H9 (cell line): ENCODE measurements around the gene CHRND. TPM values are rescaled to one million over a fixed set of nuclear protein-coding genes. Genes with fewer than 3 reads are reported as not detected.

Source experiments
- DNase-seq: peaks from one replicate; pipeline ENCODE4 v3.0.0-alpha.2; 2017
- H2AFZ ChIP-seq: one replicate; pipeline ENCODE4 v1.6.1; 2013; ENCODE audit warnings: mild to moderate bottlenecking, low read length, control low read depth, moderate library complexity
- H2AK5ac ChIP-seq: 2 replicates; pipeline ENCODE4 v1.6.1; 2013; ENCODE audit warnings: low read length, control low read depth, mixed read lengths; ENCODE audit not compliant: insufficient read length
- H2BK120ac ChIP-seq: one replicate; pipeline ENCODE4 v1.6.1; 2013; ENCODE audit warnings: low read depth, mild to moderate bottlenecking, low read length, control low read depth, inconsistent platforms; ENCODE audit not compliant: poor library complexity, severe bottlenecking
- H2BK12ac ChIP-seq: 2 replicates; pipeline ENCODE4 v1.6.1; 2013; ENCODE audit warnings: low read length, control low read depth, mixed read lengths, low read depth; ENCODE audit not compliant: insufficient read length
- H2BK15ac ChIP-seq: 2 replicates; pipeline ENCODE4 v1.6.1; 2013; ENCODE audit warnings: low read depth, low read length, control low read depth
- H2BK20ac ChIP-seq: one replicate; pipeline ENCODE4 v1.6.1; 2013; ENCODE audit warnings: low read depth, mild to moderate bottlenecking, low read length, control low read depth, inconsistent platforms; ENCODE audit not compliant: poor library complexity, severe bottlenecking
- H2BK5ac ChIP-seq: 2 replicates; pipeline ENCODE4 v1.6.1; 2013; ENCODE audit warnings: low read length, control low read depth, mixed read lengths; ENCODE audit not compliant: insufficient read length
- H3K14ac ChIP-seq: 2 replicates; pipeline ENCODE4 v1.6.1; 2013; ENCODE audit warnings: low read length, control low read depth; ENCODE audit not compliant: insufficient read depth
- H3K18ac ChIP-seq: 2 replicates; pipeline ENCODE4 v1.6.1; 2013; ENCODE audit warnings: low read depth, mild to moderate bottlenecking, mixed read lengths, low read length, control low read depth; ENCODE audit not compliant: insufficient read length
- H3K23ac ChIP-seq: 2 replicates; pipeline ENCODE4 v1.6.1; 2013; ENCODE audit warnings: low read length, control low read depth, mixed read lengths, low read depth; ENCODE audit not compliant: insufficient read length
- H3K23me2 ChIP-seq: 2 replicates; pipeline ENCODE4 v1.6.1; 2013; ENCODE audit warnings: low read depth, mild to moderate bottlenecking, mixed read lengths, low read length, control low read depth; ENCODE audit not compliant: insufficient read length, poor library complexity, severe bottlenecking
- H3K27ac ChIP-seq: 2 replicates; pipeline ENCODE4 v1.5.1; 2013; ENCODE audit warnings: low read length, control low read depth, mixed read lengths, low read depth; ENCODE audit not compliant: insufficient read length
- H3K27me3 ChIP-seq: 2 replicates; pipeline ENCODE4 v1.6.1; 2013; ENCODE audit warnings: low read length, control low read depth, inconsistent platforms; ENCODE audit not compliant: insufficient read depth
- H3K4ac ChIP-seq: 2 replicates; pipeline ENCODE4 v1.6.1; 2013; ENCODE audit warnings: low read depth, mild to moderate bottlenecking, control low read depth, inconsistent platforms, low read length, moderate library complexity
- H3K4me1 ChIP-seq: 2 replicates; pipeline ENCODE4 v1.6.1; 2013; ENCODE audit warnings: low read length, control low read depth, inconsistent platforms; ENCODE audit not compliant: insufficient read depth
- H3K4me2 ChIP-seq: 2 replicates; pipeline ENCODE4 v1.6.1; 2013; ENCODE audit warnings: low read length, control low read depth, mixed read lengths; ENCODE audit not compliant: insufficient read length, insufficient read depth
- H3K56ac ChIP-seq: 2 replicates; pipeline ENCODE4 v1.6.1; 2013; ENCODE audit warnings: low read depth, mild to moderate bottlenecking, mixed read lengths, low read length, control low read depth; ENCODE audit not compliant: insufficient read length
- H3K79me1 ChIP-seq: 2 replicates; pipeline ENCODE4 v1.6.1; 2013; ENCODE audit warnings: low read depth, mild to moderate bottlenecking, moderate library complexity, low read length, control low read depth, inconsistent platforms; ENCODE audit not compliant: insufficient read depth, poor library complexity, severe bottlenecking
- H3K79me2 ChIP-seq: 2 replicates; pipeline ENCODE4 v1.6.1; 2013; ENCODE audit warnings: low read length, control low read depth, inconsistent platforms; ENCODE audit not compliant: insufficient read depth
- H3K9ac ChIP-seq: 2 replicates; pipeline ENCODE4 v1.6.1; 2013; ENCODE audit warnings: low read length, control low read depth, mixed read lengths; ENCODE audit not compliant: insufficient read length; ENCODE audit errors: extremely low read depth
- H3K9me3 ChIP-seq: one replicate; pipeline ENCODE4 v1.6.1; 2013; ENCODE audit warnings: low read depth, low read length, inconsistent platforms; ENCODE audit not compliant: control insufficient read depth
- H3T11ph ChIP-seq: one replicate; pipeline ENCODE4 v1.6.1; 2013; ENCODE audit warnings: mild to moderate bottlenecking, low read length, control low read depth, inconsistent platforms
- H4K20me1 ChIP-seq: one replicate; pipeline ENCODE4 v1.6.1; 2013; ENCODE audit not compliant: control insufficient read depth, insufficient read length, insufficient read depth
- H4K5ac ChIP-seq: 2 replicates; pipeline ENCODE4 v1.6.1; 2013; ENCODE audit warnings: low read depth, mild to moderate bottlenecking, mixed read lengths, low read length, control low read depth; ENCODE audit not compliant: insufficient read length
- H4K8ac ChIP-seq: replicated peaks from 2 replicates; pipeline ENCODE4 v1.6.1; 2013; ENCODE audit warnings: low read length, control low read depth, mixed read lengths, low read depth; ENCODE audit not compliant: insufficient read length
- H4K91ac ChIP-seq: 2 replicates; pipeline ENCODE4 v1.6.1; 2013; ENCODE audit warnings: low read depth, mild to moderate bottlenecking, moderate library complexity, mixed read lengths, low read length, control low read depth; ENCODE audit not compliant: insufficient read length
- H3K27ac Mint-ChIP-seq, 3 experiments: 2 replicates in 2 of 3; 3 replicates in 1 of 3; pipeline ENCODE4 v1.8.0; 2020 to 2021; ENCODE audit warnings: mixed read lengths in 3 of 3, mild to moderate bottlenecking in 1 of 3, moderate library complexity in 1 of 3
- H3K27me3 Mint-ChIP-seq: 2 replicates; pipeline ENCODE4 v1.8.0; 2021; ENCODE audit warnings: low read depth, mild to moderate bottlenecking, moderate library complexity, mixed read lengths
- H3K36me3 Mint-ChIP-seq, 3 experiments: 2 replicates in 2 of 3; 3 replicates in 1 of 3; pipeline ENCODE4 v1.8.0; 2020 to 2021; ENCODE audit warnings: low read depth in 3 of 3, mixed read lengths in 3 of 3; ENCODE audit not compliant: insufficient read depth in 1 of 3
- H3K4me1 Mint-ChIP-seq, 2 experiments: 2 replicates each; pipeline ENCODE4 v1.8.0; 2020; ENCODE audit warnings: mixed read lengths in 2 of 2
- H3K4me3 Mint-ChIP-seq, 2 experiments: 2 replicates in 1 of 2; 3 replicates in 1 of 2; pipeline ENCODE4 v1.8.0; 2020 to 2021; ENCODE audit warnings: mild to moderate bottlenecking in 2 of 2, mixed read lengths in 2 of 2, moderate library complexity in 1 of 2
- H3K9me3 Mint-ChIP-seq, 2 experiments: 2 replicates in 1 of 2; 3 replicates in 1 of 2; pipeline ENCODE4 v1.8.0; 2020; ENCODE audit warnings: mild to moderate bottlenecking in 2 of 2, mixed read lengths in 2 of 2, moderate library complexity in 1 of 2
- WGBS: extraction: QIAGEN DNeasy Blood & Tissue Kit; methylation state at CpG from one replicate; pipeline ENCODE4 v1.1.7; 2013; ENCODE audit warnings: missing lambda C conversion rate, low lambda C conversion rate, mixed read lengths; ENCODE audit not compliant: insufficient read length; ENCODE audit errors: extremely low coverage; 5-methylcytosine and 5-hydroxymethylcytosine counted together
- total RNA-seq: library from RNA; stranded (reverse); gene quantifications from 2 replicates; pipeline ENCODE4 v1.2.1, GENCODE V29; 2021
- TF ChIP-seq, protein P1 (sequence below): fragments of 200-600 bp; sonication (generic); conservative IDR thresholded peaks from 3 replicates; pipeline ENCODE4 v1.8.0; 2021; ENCODE audit warnings: antibody characterized with exemption, mild to moderate bottlenecking

The CHRND gene
- total RNA-seq, 1 experiment from 2014 or later, result not detected

DNA sequence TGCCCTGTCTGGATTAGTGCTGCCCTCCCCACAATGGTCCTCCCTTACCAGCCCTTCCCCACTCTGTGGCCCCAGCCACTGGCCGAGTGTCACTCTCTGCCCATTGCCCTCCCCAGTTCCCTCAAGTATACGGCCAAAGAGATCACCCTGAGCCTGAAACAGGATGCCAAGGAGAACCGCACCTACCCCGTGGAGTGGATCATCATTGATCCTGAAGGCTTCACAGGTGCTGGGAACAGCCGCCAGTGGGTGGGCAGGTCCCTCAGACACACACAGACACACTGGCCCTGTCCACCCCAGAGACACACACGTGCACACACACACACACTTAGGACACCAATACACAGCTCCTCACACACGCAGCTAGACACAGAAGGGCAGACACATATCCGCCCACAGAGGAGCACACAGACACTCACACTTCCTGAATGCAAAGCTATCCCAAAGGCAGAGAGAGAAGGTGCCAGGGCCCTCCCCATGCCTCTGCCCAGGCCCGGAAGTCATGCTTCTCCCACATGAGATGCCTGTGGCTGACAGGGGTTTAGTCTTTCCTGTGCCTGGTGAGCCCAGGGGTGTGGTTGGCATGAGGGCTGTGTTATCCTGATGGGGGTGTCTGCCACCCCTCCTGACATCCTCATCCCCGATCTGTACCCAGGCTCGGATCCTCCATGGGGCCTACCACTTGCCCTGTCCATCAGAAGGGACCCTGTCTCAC lies 2.9 kb downstream of the CHRND start:
- Histone ChIP-seq H3K9me3 (no peaks in the 10 kb centered on the region), H2BK120ac (no peak overlapping the region), H3K23ac (no peak overlapping the region), H2BK20ac (no peak overlapping the region), H2AFZ (no peak overlapping the region), H4K91ac (no peak overlapping the region), H2BK5ac (no peak overlapping the region), H3K4me2 (no peak overlapping the region), H3K27me3 (no peaks in the 10 kb centered on the region), H4K8ac (no peak overlapping the region), H3T11ph (no peak overlapping the region), H3K4ac (no peak overlapping the region), H3K56ac (no peak overlapping the region), H3K79me2 (no peaks in the 10 kb centered on the region), H3K9ac (no peak overlapping the region), H4K20me1 (no peaks in the 10 kb centered on the region), H3K14ac (no peak overlapping the region), H3K18ac (no peak overlapping the region), H3K27ac (no peak overlapping the region), H3K23me2 (peaks cover 3% of the 10 kb centered on the region), H3K4me1 (no peaks in the 10 kb centered on the region), H2BK15ac (no peak overlapping the region), H3K79me1 (no peaks in the 10 kb centered on the region), H4K5ac (no peak overlapping the region), H2AK5ac (no peak overlapping the region), H2BK12ac (no peak overlapping the region)
- no peaks in the 10 kb centered on the region for H3K36me3 Mint-ChIP-seq
- H3K4me3 Mint-ChIP-seq, result no peak overlapping the region; a peak in 1 of 5 replicates
- WGBS, result no CpG with 5 or more reads among the region's 11 CpGs
- peaks cover 58% of the 10 kb centered on the region for H3K27me3 Mint-ChIP-seq
- no peak for DNase-seq
- TF ChIP-seq, protein P1, sequence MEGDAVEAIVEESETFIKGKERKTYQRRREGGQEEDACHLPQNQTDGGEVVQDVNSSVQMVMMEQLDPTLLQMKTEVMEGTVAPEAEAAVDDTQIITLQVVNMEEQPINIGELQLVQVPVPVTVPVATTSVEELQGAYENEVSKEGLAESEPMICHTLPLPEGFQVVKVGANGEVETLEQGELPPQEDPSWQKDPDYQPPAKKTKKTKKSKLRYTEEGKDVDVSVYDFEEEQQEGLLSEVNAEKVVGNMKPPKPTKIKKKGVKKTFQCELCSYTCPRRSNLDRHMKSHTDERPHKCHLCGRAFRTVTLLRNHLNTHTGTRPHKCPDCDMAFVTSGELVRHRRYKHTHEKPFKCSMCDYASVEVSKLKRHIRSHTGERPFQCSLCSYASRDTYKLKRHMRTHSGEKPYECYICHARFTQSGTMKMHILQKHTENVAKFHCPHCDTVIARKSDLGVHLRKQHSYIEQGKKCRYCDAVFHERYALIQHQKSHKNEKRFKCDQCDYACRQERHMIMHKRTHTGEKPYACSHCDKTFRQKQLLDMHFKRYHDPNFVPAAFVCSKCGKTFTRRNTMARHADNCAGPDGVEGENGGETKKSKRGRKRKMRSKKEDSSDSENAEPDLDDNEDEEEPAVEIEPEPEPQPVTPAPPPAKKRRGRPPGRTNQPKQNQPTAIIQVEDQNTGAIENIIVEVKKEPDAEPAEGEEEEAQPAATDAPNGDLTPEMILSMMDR, result no peak
- H3K9me3 Mint-ChIP-seq, result no peaks in the 10 kb centered on the region
- peaks cover 9 to 24% of the 10 kb centered on the region in 2 experiments for H3K4me1 Mint-ChIP-seq
- peak overlapping the region in 1 of 3 experiments; percentile 28; a peak in 1 of 7 replicates for H3K27ac Mint-ChIP-seq
